Heart left ventricle (tissue), 13 donors: ENCODE data around the gene MRPS15.

Source experiments
- CTCF ChIP-seq, 12 donors: fragments of 200-600 bp; sonication (generic) in 4 of 12; IDR thresholded peaks; one replicate each; pipeline versions ENCODE4 v1.5.0 to v1.8.0; 2018 to 2022; ENCODE audit warnings: antibody characterized with exemption in 12 of 12, mild to moderate bottlenecking in 5 of 12
- POLR2A ChIP-seq, 2 donors: fragments of 450-650 bp; IDR thresholded peaks; one replicate each; pipeline ENCODE4 v1.6.1; 2017; ENCODE audit warnings: antibody characterized with exemption in 2 of 2, mild to moderate bottlenecking in 2 of 2, moderate library complexity in 2 of 2
- donor health status: ischemic (EF 13 %, LVEDD 7.1; RV severe dilation, severe dysfunction).
- donor health status: DM: no; HTN: yes; CAD: no.
- donor health status: DM: no; HTN: no; CAD: no.
- donor health status: ischemic (EF 25% LVEDD 6.9; RV normal size, moderate dysfunction).
- donor health status: ischemic (EF 25% LVEDD 5.7; RV mildly dilated, moderate dysfunction).
- donor health status: ischemic (EF 35%, LVEDD 5.7; RV mildly dilated, moderate dysfunction).
- donor health status: nonischemic (EF 11% LVEDD 7.7; RV severe dilation, severe dysfunction).
- donor health status: DM: yes; HTN: yes; CAD: no.
- donor health status: PGD.
- donor health status: ischemic (EF 29% LVEDD 5.4; RV normal size, mild dysfunction).
- donor health status: nonischemic (EF 23%, LVEDD 6.1; RV moderate dilation, normal function).

- TF ChIP-seq POLR2A (IDR thresholded peaks at IDR 0.05) (no peak), CTCF (IDR thresholded peaks at IDR 0.05) (no peak)
Observed at GRCh38 chr1:36408479-36408878, 55.7 kb downstream of the MRPS15 start.
